Left ventricle myocardium inferior (tissue), 1 donor: Measurements from ENCODE around the gene APMAP. TPM values are rescaled to one million over a fixed set of nuclear protein-coding genes. Genes with fewer than 3 reads are reported as not detected.

Source experiments
- DNase-seq: peaks from one replicate; pipeline ENCODE4 v3.0.0-alpha.2; 2020
- H3K27ac ChIP-seq: fragments of 200-600 bp; replicated peaks from 2 replicates; pipeline ENCODE4 v1.8.0; 2021
- H3K27me3 ChIP-seq: fragments of 200-600 bp; 2 replicates; pipeline ENCODE4 v1.8.0; 2021; ENCODE audit warnings: low read depth
- H3K36me3 ChIP-seq: fragments of 200-600 bp; 2 replicates; pipeline ENCODE4 v1.8.0; 2021
- H3K4me1 ChIP-seq: fragments of 200-600 bp; 2 replicates; pipeline ENCODE4 v1.8.0; 2021
- H3K4me3 ChIP-seq: fragments of 200-600 bp; 2 replicates; pipeline ENCODE4 v1.8.0; 2021; ENCODE audit warnings: mild to moderate bottlenecking, moderate library complexity
- H3K9me3 ChIP-seq: fragments of 200-600 bp; replicated peaks from 2 replicates; pipeline ENCODE4 v1.8.0; 2021
- intact Hi-C: fragments of 100-400 bp; cut with micrococcal nuclease; formaldehyde crosslinking; loops from one replicate; pipeline ENCODE4 v1.11.0; 2022
- total RNA-seq: library from RNA; stranded (reverse); fragmentation: NEBNext Ultra II Directional; extraction: Animal tissue kit (Norgen Biotek cat#: 25700); gene quantifications from one replicate; pipeline ENCODE4 v1.2.1, GENCODE V29; 2021
- TF ChIP-seq, protein P1 (sequence below): fragments of 200-600 bp; IDR thresholded peaks from 2 replicates; pipeline ENCODE4 v1.8.0; 2021; ENCODE audit warnings: antibody characterized with exemption, mild to moderate bottlenecking, borderline replicate concordance
- donor health status: DM: no; HTN: yes; CAD: no; lungs with severe emphysema.

Gene APMAP
- total RNA-seq, 1 donor from 2014 or later = 23.8 TPM

DNA sequence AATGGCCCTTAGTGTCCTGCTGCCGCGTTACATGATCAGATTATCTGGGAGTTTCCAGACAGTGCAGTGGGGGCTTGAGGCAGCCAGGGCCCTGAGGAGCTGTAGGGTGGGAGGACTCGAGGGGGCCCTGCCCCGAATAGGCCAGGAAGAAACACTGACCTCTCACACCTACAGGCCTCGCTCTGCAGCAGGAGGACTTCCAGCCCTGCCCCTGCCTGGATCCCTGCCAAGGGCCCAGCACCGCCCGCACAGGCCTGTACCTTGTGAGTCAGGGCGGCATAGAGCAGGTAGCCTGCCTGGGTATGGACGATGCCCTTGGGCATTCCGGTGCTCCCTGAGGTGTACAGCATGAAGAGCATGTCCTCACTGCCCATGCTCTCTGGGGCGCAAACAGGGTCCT, 30.1 kb upstream of the APMAP start:
- intact Hi-C loops = no loop called here
- no peaks in the 10 kb centered on the region for H3K9me3 ChIP-seq
- peak; percentile 48 for DNase-seq
- TF ChIP-seq, protein P1, sequence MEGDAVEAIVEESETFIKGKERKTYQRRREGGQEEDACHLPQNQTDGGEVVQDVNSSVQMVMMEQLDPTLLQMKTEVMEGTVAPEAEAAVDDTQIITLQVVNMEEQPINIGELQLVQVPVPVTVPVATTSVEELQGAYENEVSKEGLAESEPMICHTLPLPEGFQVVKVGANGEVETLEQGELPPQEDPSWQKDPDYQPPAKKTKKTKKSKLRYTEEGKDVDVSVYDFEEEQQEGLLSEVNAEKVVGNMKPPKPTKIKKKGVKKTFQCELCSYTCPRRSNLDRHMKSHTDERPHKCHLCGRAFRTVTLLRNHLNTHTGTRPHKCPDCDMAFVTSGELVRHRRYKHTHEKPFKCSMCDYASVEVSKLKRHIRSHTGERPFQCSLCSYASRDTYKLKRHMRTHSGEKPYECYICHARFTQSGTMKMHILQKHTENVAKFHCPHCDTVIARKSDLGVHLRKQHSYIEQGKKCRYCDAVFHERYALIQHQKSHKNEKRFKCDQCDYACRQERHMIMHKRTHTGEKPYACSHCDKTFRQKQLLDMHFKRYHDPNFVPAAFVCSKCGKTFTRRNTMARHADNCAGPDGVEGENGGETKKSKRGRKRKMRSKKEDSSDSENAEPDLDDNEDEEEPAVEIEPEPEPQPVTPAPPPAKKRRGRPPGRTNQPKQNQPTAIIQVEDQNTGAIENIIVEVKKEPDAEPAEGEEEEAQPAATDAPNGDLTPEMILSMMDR = no peak
- H3K27ac ChIP-seq = peak overlapping the region; percentile 68
- H3K4me3 ChIP-seq = no peak overlapping the region
- peaks cover 49% of the 10 kb centered on the region for H3K36me3 ChIP-seq
- H3K4me1 ChIP-seq = peaks cover 90% of the 10 kb centered on the region
- no peaks in the 10 kb centered on the region for H3K27me3 ChIP-seq

DNA sequence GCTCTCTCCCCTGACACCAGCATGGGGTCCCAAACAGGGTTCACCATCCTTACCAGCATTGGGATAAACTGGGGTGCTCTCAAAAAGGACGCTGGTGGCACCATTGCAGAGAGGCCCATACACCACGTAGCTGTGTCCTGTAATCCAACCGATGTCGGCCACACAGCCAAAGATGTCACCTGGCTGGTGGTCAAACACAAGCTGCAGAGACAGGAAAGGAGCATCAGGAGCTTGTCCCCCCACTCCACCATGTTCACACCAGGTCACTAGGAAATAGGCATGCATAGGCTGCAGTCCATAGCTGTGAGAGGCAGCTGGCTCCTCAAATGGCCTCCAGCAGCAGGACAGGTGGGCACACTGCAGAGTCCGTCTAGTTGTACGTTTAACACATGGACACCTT, 28.8 kb upstream of the APMAP start:
- H3K4me3 ChIP-seq = no peak overlapping the region
- no peaks in the 10 kb centered on the region for H3K9me3 ChIP-seq
- H3K27ac ChIP-seq = peak overlapping the region; percentile 68
- TF ChIP-seq, protein P1 = no peak
- peaks cover 54% of the 10 kb centered on the region for H3K36me3 ChIP-seq
- intact Hi-C loops = no loop called here
- DNase-seq = no peak
- no peaks in the 10 kb centered on the region for H3K27me3 ChIP-seq
- peaks cover 89% of the 10 kb centered on the region for H3K4me1 ChIP-seq

DNA sequence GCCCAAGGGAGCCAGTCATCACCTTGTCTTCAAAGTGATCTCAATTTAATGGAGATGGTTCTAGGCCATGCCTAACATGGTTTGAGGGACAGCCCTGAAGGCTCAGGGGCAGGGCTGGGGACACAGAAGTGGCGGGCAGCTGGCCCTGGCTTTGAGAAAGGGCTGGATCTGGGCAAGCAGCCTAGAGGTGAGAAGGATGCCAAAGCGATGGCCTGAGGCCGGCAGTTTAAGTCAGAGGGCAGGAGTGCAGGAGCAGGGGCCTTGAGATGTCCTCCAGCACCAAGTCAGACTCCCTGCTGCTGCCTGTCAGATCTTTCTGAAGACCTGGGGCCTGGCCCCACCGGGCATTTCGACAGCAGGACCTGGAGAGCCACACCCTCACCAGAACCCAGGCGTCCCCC, 28.4 kb upstream of the APMAP start:
- Histone ChIP-seq H3K36me3 (peaks cover 59% of the 10 kb centered on the region), H3K4me3 (no peak overlapping the region), H3K4me1 (peaks cover 89% of the 10 kb centered on the region), H3K9me3 (no peaks in the 10 kb centered on the region), H3K27ac (peak overlapping the region; percentile 68), H3K27me3 (no peaks in the 10 kb centered on the region)
- TF ChIP-seq, protein P1 = no peak
- peak; percentile 52 for DNase-seq
- intact Hi-C loops = no loop called here

DNA sequence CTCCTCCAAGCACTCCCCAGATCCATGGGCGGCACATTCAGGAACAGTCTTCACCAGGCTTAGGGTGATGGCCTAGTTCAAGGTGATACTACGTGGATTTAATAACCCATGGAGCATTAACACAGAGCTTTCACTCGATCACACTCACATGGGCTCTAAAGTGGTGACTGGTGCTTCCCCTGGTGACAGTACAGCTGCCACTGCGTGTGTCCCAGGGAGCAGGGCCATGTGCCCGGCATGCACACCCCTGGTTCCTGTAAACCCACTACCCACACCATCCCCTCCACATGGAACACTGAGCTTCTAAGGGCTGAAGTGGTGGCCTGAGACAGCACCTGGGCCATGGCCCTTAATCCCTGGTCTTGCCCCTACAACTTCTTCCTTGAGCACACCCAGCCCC, 27.8 kb upstream of the APMAP start:
- Histone ChIP-seq H3K27me3 (no peaks in the 10 kb centered on the region), H3K9me3 (no peaks in the 10 kb centered on the region), H3K27ac (peak overlapping the region; percentile 68), H3K36me3 (peaks cover 64% of the 10 kb centered on the region), H3K4me1 (peaks cover 83% of the 10 kb centered on the region), H3K4me3 (no peak overlapping the region)
- DNase-seq = no peak
- intact Hi-C loops = no loop called here
- TF ChIP-seq, protein P1 = no peak

DNA sequence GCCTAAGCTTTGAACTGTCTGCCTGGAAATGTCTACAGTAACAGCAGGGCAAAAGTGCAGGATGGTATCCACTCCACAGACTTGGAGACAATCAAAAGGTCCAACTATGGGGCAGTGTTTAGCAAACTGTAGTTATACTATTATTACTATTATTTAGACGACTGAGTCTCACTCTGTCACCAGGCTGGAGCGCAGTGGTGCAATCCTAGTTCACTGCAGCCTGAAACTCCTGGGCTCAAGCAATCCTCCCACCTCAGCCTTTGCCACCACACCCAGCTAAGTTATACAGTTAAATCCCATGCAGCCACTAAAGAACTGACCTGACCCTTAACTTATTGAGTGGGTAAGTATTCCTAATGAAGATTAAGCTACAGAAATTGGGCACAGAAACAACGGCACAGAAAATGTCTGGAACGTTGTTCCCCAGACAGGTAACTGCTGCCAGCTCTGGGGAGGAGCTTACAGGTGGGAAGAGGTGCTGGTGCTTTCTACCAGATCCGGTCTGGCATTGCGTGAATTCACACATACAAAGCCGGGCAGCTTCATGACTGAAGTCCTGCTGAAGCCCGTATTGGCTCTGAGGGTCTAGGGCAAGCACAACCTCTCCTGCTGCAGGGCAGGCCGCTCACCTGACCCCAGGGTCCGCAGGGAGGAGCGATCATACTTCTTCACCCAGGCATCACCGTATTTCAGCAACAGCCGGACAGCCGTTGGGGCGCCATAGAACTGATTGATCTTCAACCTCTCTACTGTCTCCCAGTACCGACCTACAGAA, 27.0 kb upstream of the APMAP start:
- Histone ChIP-seq H3K4me3 (no peak overlapping the region), H3K27me3 (no peaks in the 10 kb centered on the region), H3K27ac (no peak overlapping the region), H3K9me3 (no peaks in the 10 kb centered on the region), H3K4me1 (peaks cover 76% of the 10 kb centered on the region), H3K36me3 (peaks cover 71% of the 10 kb centered on the region)
- TF ChIP-seq, protein P1 = no peak
- intact Hi-C loops = no loop called here
- DNase-seq = no peak
